LNCAP (cell line): Measurements from ENCODE around the gene MRTFA.

Source experiments
- CTCF ChIP-seq: fragments of 450-650 bp; IDR thresholded peaks from 2 replicates; pipeline ENCODE4 v1.5.1; 2017; ENCODE audit warnings: mild to moderate bottlenecking

MRTFA gene

GRCh38 chr22:40415531-40416266 is 220.8 kb downstream of the MRTFA start:
- TF ChIP-seq CTCF: no peak

GRCh38 chr22:40414838-40415505 is 221.5 kb downstream of the MRTFA start:
- TF ChIP-seq CTCF: no peak

GRCh38 chr22:40414311-40414710 is 222.2 kb downstream of the MRTFA start:
- no peak for TF ChIP-seq CTCF

GRCh38 chr22:40413873-40414272 is 222.6 kb downstream of the MRTFA start:
- TF ChIP-seq CTCF: no peak

GRCh38 chr22:40412441-40412840 is 224.1 kb downstream of the MRTFA start:
- no peak for TF ChIP-seq CTCF

- no peak for TF ChIP-seq CTCF
Measured at GRCh38 chr22:40411506-40411861, 225.0 kb downstream of the MRTFA start.

- no peak for TF ChIP-seq CTCF
Measured at GRCh38 chr22:40410731-40411505, 225.6 kb downstream of the MRTFA start.
